ENCODE results near the gene NOS2.

GRCh38 chr17:27751622-27752490 lies 48.5 kb downstream of the NOS2 start:
- TF ChIP-seq ZNF274 (IDR thresholded peaks at IDR 0.05; ENCODE audit: low read depth, low read length) (no peak), SUZ12 (IDR thresholded peaks at IDR 0.05; ENCODE audit: extremely low read depth, insufficient read depth, insufficient read length) (no peak), YY1 (IDR thresholded peaks at IDR 0.05; ENCODE audit: insufficient read depth, insufficient read length) (no peak)
